ENCODE data around the gene PCDHGC3.
A peak's percentile ranks its signal among the peaks of the same experiment; 100 is the strongest.

The PCDHGC3 gene

GRCh38 chr5:141484641-141485311 is 9.0 kb downstream of the PCDHGC3 start, which contains the start of gene PCDHGC4:
Gene PCDHGC4, plus strand, starts transcription at chr5:141485030. Its CDS starts 144 bp downstream, at chr5:141485174.
- no peak for DNase-seq (ENCODE audit: low read depth)
- H3K4me3 ChIP-seq (ENCODE audit: control insufficient read depth, low read depth, low read length): peak within 1 kb of the TSS; percentile 22
- TF ChIP-seq CTCF (conservative IDR thresholded peaks at IDR 0.05; ENCODE audit: control insufficient read depth, insufficient read depth, low read depth, low read length): no peak

- peak overlapping the region; percentile 22 for H3K4me3 ChIP-seq (ENCODE audit: control insufficient read depth, low read depth, low read length)
- TF ChIP-seq CTCF (conservative IDR thresholded peaks at IDR 0.05; ENCODE audit: control insufficient read depth, insufficient read depth, low read depth, low read length): no peak
- DNase-seq (ENCODE audit: low read depth): no peak
These were observed 9.7 kb downstream of the PCDHGC3 start for GRCh38 chr5:141485321-141486055.

- no peak overlapping the region for H3K4me3 ChIP-seq (ENCODE audit: control insufficient read depth, low read depth, low read length)
- no peak for TF ChIP-seq CTCF (conservative IDR thresholded peaks at IDR 0.05; ENCODE audit: control insufficient read depth, insufficient read depth, low read depth, low read length)
- no peak for DNase-seq (ENCODE audit: low read depth)
These were observed 10.3 kb downstream of the PCDHGC3 start for GRCh38 chr5:141486091-141486490.

- TF ChIP-seq CTCF (conservative IDR thresholded peaks at IDR 0.05; ENCODE audit: control insufficient read depth, insufficient read depth, low read depth, low read length): no peak
- no peak for DNase-seq (ENCODE audit: low read depth)
- H3K4me3 ChIP-seq (ENCODE audit: control insufficient read depth, low read depth, low read length): no peak overlapping the region
These were observed 11.4 kb downstream of the PCDHGC3 start for GRCh38 chr5:141487131-141487530.

GRCh38 chr5:141488591-141489561 is 13.1 kb downstream of the PCDHGC3 start, which contains the start of gene PCDHGC5:
Gene PCDHGC5, plus strand, starts transcription at chr5:141489081. Its CDS starts 160 bp downstream, at chr5:141489241.
- H3K4me3 ChIP-seq (ENCODE audit: control insufficient read depth, low read depth, low read length): peak within 1 kb of the TSS; percentile 33

More at GRCh38 chr5:141488591-141489561, 13.1 kb downstream of the PCDHGC3 start, which contains the start of gene PCDHGC5:
- TF ChIP-seq CTCF (conservative IDR thresholded peaks at IDR 0.05; ENCODE audit: control insufficient read depth, insufficient read depth, low read depth, low read length): no peak
- DNase-seq (ENCODE audit: low read depth): peak; percentile 89
